Mucosa of gallbladder (tissue), 1 donor: ENCODE data around the gene SPDYA. TPM values are rescaled to one million over a fixed set of nuclear protein-coding genes. Genes with fewer than 3 reads are reported as not detected.
"Not testable (repeated sequence)": the region's sequence is repeated elsewhere in the genome, so short reads cannot be mapped to it uniquely, and the experiment has no call there.

Experiments
- DNase-seq: peaks from one replicate; pipeline ENCODE4 v3.0.0-alpha.2; 2020; ENCODE audit warnings: low spot score
- total RNA-seq: library from RNA; stranded (reverse); gene quantifications from one replicate; pipeline ENCODE4 v1.2.1, GENCODE V29; 2021
- donor health status: DM: no; HTN: no; CAD: no.

Gene SPDYA
- total RNA-seq: 0.89 TPM

GRCh38 chr2:28810384-28811285 lies at the start of gene SPDYA:
Gene SPDYA, plus strand, starts transcription at chr2:28810834. Its CDS starts 5,181 bp downstream, at chr2:28816015.
- DNase-seq: peak; percentile 66

- no peak for DNase-seq
Observed at GRCh38 chr2:28761420-28761819, 49.2 kb upstream of the SPDYA start.

DNA sequence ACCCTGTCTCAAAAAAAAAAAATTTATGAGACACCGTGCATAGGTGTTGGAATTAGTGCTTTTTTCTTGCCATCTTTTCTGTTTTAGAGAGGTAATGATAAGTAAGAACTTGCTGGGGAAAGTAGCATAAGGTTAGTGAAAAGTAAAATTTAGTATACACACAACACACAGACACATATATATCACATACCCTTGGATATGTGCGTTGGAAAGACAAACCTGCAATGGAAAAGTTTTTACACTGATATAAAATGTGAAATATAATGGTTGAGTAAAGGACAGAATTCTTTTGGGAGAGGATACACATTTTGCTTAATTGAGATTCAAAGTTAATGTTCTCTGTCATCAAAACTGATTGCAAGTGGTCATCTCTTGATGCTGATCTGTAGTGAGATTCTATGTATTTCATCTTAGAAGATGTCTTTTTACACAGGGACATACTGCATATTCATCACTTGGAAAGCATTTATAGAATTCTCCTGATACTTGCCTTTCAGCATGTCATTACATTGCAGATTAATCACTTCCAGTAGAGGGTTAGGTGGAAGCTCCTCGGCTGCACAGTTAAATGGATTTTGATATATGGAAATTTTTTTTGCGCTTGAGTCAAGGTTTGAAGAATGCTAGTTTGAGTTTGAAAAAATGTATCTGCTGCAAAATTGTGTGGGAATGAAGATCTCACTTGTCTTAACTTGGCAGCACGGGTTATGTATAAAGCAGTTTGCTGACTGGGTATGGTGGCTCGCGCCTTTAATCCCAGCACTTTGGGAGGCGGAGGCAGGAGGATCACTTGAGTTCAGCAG lies 45.5 kb upstream of the SPDYA start:
- DNase-seq: no peak

DNA sequence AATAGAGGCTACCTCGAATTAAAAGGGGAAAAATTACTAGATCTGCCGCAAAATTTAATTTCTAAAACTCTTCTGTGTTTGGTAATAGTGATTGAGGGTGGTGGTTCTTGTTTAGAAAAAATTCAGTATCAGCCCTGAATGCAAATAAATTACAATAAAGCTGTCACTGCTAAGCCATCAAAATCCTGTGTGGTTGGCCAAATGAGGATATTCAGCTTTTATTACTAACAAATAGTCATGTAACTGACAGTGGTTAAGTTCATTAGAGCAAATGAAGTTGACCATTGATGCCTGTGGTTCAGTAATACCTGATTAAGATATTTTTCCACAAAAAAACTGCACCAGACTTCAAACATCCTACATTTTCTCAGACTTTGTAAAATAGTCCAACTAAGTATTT lies 44.6 kb upstream of the SPDYA start:
- DNase-seq: no peak

DNA sequence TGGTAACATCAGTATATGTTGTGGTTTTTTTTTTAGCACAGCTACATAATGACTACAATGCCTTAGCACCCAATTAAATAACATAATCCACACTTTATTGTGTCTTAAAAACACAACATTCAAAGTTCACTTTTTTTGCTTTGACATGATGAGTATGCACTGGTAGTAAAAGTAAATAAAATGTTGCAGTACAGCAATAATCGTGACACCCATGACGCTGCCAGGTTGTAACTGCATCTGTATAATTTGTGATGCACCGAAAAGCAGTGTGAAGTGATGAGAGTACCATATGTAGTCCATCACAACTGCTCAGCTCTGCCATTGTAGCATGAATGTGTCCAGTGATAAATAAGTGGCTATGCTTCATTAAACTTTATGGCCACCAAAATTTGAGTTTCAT lies 43.3 kb upstream of the SPDYA start:
- no peak for DNase-seq

- no peak for DNase-seq
Observed at GRCh38 chr2:28768422-28768821, 42.2 kb upstream of the SPDYA start.

DNA sequence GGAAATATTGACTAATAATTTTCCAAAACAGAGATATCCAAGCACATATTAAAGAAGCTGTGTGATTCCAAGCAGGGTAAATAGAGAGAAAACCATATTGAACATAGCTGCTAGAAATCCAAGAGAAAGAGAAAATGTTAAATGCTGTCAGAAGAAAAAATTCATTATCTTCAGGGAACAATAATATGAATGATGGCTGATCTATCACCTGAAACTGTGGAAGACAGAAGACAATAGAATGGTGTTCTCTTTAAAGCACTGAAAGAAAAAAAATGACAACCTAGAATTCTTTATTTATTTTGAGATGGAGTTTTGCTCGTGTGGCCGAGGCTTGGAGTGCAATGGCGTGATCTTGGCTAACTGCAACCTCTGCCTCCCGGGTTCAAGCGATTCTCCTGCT lies 41.7 kb upstream of the SPDYA start:
- DNase-seq: no peak

DNA sequence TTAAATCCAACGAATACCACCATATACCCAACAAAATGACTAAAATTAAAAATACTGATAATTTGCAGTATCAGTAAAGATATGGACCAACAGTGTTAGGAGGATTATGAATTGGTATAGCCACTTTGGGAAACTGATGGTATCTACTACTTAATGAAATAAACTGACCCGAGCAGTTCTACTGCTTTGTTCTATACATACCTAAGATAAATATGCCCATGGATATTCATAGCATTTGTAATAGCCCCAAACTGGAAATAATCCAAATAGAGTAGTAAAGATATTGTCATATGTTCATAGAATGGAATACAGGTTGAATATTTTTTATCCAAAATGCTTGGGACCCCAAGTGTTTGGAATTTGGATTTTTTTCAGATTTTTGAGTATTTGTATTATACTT lies 38.3 kb upstream of the SPDYA start:
- no peak for DNase-seq

DNA sequence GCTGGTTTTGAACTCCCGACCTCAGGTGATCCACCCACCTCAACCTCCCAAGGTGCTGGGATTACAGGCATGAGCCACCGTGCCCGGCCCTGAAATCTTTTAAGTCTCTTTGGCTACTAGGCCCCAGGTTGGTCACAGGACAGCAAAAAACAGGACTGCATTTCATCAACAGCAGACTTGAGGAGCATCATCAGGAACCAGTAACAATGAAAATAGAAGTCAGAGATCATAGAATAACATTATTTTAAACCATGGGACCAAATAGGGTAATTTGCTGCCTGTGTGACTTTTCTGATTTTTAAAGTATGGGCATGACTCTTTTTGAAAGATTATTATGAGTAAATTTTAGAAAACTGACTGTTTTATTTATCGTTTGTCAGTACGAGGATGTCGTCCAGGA lies 34.2 kb upstream of the SPDYA start:
- DNase-seq: no peak

DNA sequence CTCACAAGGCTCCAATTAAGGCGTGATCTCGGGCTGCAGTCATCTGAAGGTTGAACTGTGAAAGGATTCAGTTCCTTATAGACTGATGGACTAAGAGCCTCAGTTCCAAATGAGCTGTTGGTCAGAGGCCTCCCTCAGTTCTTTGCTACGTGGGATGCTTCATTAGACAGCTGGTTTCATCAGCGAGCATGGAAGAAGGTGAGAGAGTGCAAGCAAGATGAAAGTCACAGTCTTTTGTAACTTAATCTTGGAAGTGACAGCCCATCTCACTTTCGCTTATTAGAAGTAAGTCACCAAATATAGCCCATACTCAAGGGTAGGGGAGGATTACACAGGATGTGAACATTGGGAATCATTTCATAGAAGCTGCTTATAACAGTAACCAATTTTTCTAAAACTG lies 32.2 kb upstream of the SPDYA start:
- DNase-seq: no peak

DNA sequence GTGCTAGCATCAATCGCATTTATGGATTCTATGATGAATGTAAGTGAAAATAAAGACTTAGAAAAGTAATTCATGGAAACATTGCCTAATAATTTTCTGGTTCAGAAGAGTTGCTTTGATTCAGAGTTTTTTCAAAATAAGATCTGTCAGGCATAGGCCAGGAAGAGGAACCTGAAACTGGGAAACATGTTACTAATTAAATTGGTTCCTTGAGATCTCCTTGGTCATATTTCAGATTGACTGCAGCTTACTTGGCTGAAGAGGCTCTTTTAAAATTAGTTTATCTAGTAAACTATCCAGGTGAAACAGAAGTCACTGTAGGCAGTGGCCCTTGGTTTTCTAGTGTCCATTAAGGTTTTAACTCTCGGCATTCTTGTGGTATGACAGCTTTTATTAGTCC lies 31.6 kb upstream of the SPDYA start:
- no peak for DNase-seq

GRCh38 chr2:28780496-28780895 lies 30.1 kb upstream of the SPDYA start:
- no peak for DNase-seq

GRCh38 chr2:28782423-28782822 lies 28.2 kb upstream of the SPDYA start:
- no peak for DNase-seq

- DNase-seq: not testable (repeated sequence)
Observed at GRCh38 chr2:28784570-28784969, 26.1 kb upstream of the SPDYA start.

GRCh38 chr2:28796620-28797019 lies 14.0 kb upstream of the SPDYA start:
- no peak for DNase-seq

DNA sequence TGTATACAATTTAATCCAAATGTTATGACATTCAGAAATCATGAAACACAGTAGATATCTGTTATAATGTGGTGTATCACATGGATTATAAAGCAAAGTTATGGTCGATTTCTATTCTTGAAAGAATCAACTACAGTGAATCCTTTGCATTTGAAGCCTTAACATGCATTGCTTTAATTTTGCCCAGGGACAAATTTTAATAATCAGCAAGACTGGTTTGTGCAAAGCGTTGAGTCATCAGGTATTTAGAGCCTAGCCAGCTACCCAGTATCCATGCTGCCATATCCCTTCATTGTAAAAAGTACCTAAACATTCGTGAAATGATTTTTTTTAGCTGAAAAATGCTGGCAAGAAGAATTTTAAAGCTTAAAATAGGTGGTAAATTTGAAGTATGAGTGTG lies 8.9 kb upstream of the SPDYA start:
- no peak for DNase-seq

GRCh38 chr2:28802975-28803429 lies 7.6 kb upstream of the SPDYA start:
- DNase-seq: no peak

DNA sequence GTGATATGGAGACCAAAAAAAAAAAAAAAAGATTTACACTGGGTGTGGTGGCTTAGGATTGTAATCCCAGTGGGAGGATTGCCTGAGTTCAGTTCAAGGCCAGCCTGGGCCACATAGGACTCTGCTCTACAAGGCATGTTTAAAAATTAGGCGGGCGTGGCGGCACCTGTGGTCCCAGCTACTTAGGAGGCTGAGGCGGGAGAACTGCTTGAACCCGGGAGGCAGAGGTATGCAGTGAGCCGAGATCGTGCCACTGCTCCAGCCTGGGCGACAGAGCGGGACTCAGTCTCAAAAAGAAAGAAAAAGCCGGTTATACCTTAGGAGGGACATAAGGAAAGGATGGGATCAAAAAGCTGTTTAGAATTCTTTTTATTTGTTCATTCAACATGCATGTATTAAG lies 707 bp upstream of the SPDYA start:
- DNase-seq: no peak

DNA sequence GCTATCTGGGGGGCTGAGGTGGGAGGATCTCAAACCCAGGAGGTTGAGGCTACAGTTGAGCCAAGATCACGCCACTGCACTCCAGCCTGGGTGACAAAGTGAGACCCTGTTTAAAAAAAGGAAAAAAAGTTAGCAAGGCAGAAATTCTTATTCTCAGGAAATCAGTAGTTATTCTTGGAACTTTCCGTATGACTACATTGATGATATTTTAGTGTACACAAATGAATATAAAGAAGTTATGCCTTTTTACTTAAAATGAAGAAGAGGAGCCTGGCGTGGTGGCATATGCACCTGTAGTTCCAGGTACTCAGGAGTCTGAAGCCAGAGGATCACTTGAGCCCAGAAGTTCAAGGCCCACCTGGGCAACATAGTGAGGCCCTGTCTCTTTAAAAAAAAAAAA lies 7.4 kb downstream of the SPDYA start:
- no peak for DNase-seq

DNA sequence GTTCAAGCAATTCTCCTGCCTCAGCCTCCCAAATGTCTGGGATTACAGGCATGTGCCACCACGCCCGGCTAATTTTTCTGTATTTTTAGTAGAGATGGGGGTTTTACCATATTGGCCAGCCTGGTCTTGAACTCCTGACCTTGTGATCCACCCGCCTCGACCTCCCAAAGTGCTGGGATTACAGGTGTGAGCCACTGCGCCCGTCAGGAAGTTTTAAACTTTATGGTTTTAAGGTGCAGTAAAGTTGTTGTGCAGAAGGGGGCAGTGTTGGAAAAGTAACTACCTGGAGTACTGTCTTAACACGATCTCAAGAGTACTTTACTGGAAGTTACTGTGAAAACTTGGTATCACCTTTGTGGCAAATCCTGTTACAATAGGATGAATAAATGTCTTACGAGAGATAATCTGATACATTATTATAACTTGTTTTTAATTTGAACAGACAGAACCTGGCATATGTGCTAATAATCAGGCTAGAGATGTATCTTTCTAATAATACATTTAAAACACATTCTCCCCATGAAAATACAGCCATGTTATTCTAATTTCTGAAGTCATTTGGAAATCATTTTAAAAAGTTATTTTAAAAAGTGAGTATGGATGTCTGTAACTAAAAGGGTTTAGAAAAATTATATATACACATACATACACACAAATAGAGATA lies 10.8 kb downstream of the SPDYA start:
- DNase-seq: peak; percentile 65

- no peak for DNase-seq
Observed at GRCh38 chr2:28822036-28822435, 11.4 kb downstream of the SPDYA start.

- no peak for DNase-seq
Observed at GRCh38 chr2:28824207-28824606, 13.6 kb downstream of the SPDYA start.
